GM18502 (cell line): Measurements from ENCODE around the gene COL15A1.

Experiments
- ATAC-seq: cut with Tn5 transposase; IDR thresholded peaks from one replicate; pipeline ENCODE4 v1.9.1; 2021; ENCODE audit warnings: mild to moderate bottlenecking; ENCODE audit not compliant: unreplicated experiment, poor library complexity

The COL15A1 gene

GRCh38 chr9:99118782-99119466 lies 175.2 kb downstream of the COL15A1 start:
- peak; percentile 98 for ATAC-seq

GRCh38 chr9:99119976-99120655 lies 176.4 kb downstream of the COL15A1 start:
- no peak for ATAC-seq
